ENCODE data around the gene LRRC45. TPM values are rescaled to one million over a fixed set of nuclear protein-coding genes. Genes with fewer than 3 reads are reported as not detected.

LRRC45 gene
- total and polyA plus RNA-seq, 8 donors: 12.0 to 23.2 (median 17.6) TPM

- Histone ChIP-seq H3K36me3 (peaks cover 0 to 29% of the 10 kb centered on the region in 2 donors), H3K9me3 (no peaks in the 10 kb centered on the region), H3K27ac (peak overlapping the region; percentile 60 to 72), H3K27me3 (no peaks in the 10 kb centered on the region), H3K4me3 (no peak overlapping the region), H3K4me1 (peaks cover 0 to 11% of the 10 kb centered on the region in 2 donors)
- intact Hi-C loops (cut with DNase I): no loop called here
- DNase-seq (peak in 2 of 4 donors; percentile 60 to 84), ATAC-seq (peak; percentile 47)
- TF ChIP-seq, protein P1, sequence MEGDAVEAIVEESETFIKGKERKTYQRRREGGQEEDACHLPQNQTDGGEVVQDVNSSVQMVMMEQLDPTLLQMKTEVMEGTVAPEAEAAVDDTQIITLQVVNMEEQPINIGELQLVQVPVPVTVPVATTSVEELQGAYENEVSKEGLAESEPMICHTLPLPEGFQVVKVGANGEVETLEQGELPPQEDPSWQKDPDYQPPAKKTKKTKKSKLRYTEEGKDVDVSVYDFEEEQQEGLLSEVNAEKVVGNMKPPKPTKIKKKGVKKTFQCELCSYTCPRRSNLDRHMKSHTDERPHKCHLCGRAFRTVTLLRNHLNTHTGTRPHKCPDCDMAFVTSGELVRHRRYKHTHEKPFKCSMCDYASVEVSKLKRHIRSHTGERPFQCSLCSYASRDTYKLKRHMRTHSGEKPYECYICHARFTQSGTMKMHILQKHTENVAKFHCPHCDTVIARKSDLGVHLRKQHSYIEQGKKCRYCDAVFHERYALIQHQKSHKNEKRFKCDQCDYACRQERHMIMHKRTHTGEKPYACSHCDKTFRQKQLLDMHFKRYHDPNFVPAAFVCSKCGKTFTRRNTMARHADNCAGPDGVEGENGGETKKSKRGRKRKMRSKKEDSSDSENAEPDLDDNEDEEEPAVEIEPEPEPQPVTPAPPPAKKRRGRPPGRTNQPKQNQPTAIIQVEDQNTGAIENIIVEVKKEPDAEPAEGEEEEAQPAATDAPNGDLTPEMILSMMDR (IDR thresholded peaks at IDR 0.05): no peak
Observed at GRCh38 chr17:82014432-82014831, 8.7 kb upstream of the LRRC45 start.

GRCh38 chr17:82014971-82015310, 8.2 kb upstream of the LRRC45 start:
- H3K36me3 ChIP-seq: peaks cover 0 to 29% of the 10 kb centered on the region in 2 donors
- ATAC-seq (no peak), DNase-seq (no peak)
- TF ChIP-seq, protein P1 (IDR thresholded peaks at IDR 0.05): no peak
- H3K27ac ChIP-seq: no peak overlapping the region
- H3K4me3 ChIP-seq: no peak overlapping the region
- no peaks in the 10 kb centered on the region for H3K9me3 ChIP-seq
- no peaks in the 10 kb centered on the region for H3K27me3 ChIP-seq
- intact Hi-C loops (cut with DNase I): no loop called here
- peaks cover 0 to 16% of the 10 kb centered on the region in 2 donors for H3K4me1 ChIP-seq

DNA sequence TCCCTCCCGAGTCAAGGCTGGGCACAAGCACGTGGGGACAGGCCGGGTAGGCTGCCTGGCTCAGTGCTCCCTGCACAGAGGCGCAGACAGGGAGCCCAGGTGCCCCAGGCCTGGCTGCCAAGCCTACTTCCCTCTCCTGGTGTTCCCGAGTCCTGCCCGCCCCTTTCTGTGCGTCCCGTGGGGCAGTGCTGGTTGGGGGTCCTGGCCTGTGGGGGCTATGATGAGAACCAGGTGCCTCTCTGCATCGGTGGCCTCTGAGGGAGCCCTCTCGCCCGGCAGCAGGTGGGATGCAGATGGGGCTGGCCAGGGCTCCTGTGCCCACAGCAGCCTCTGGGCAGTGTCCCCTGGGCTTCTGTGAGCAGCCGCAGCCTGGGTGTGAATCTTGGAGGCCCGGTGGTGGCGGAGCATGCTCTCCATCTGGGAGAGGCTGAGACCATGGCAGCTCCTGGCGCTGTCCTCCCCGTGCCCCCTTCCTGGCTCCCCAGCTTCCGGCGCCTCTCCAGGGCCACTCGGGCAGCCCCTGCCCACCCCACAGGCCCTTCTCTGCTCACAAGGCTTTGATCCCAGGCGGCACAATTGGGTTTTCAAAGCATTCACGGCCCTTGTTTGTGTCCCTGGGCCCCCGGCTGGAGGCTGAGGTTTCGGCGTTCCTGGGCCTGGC, 7.7 kb upstream of the LRRC45 start:
- DNase-seq: peak in 1 of 4 donors; percentile 64
- no peak overlapping the region for H3K27ac ChIP-seq

GRCh38 chr17:82016061-82016874, 6.8 kb upstream of the LRRC45 start:
- H3K27me3 ChIP-seq: no peaks in the 10 kb centered on the region
- ATAC-seq (no peak), DNase-seq (no peak)
- H3K9me3 ChIP-seq: no peaks in the 10 kb centered on the region
- peaks cover 0 to 29% of the 10 kb centered on the region in 2 donors for H3K36me3 ChIP-seq
- peaks cover 6 to 27% of the 10 kb centered on the region in 2 donors for H3K4me1 ChIP-seq
- TF ChIP-seq, protein P1 (IDR thresholded peaks at IDR 0.05): no peak
- H3K27ac ChIP-seq: no peak overlapping the region
- intact Hi-C loops (cut with DNase I): no loop called here
- H3K4me3 ChIP-seq: no peak overlapping the region

More for the DNA sequence above, 7.7 kb upstream of the LRRC45 start:
- TF ChIP-seq, protein P1 (IDR thresholded peaks at IDR 0.05): no peak
- Histone ChIP-seq H3K36me3 (peaks cover 0 to 29% of the 10 kb centered on the region in 2 donors), H3K9me3 (no peaks in the 10 kb centered on the region), H3K27me3 (no peaks in the 10 kb centered on the region), H3K4me3 (no peak overlapping the region), H3K4me1 (peaks cover 0 to 20% of the 10 kb centered on the region in 2 donors)
- intact Hi-C loops (cut with DNase I): no loop called here
- ATAC-seq: no peak

- Histone ChIP-seq H3K4me1 (peaks cover 12 to 34% of the 10 kb centered on the region in 2 donors), H3K27ac (no peak overlapping the region), H3K4me3 (no peak overlapping the region), H3K27me3 (no peaks in the 10 kb centered on the region), H3K36me3 (peaks cover 0 to 22% of the 10 kb centered on the region in 2 donors), H3K9me3 (no peaks in the 10 kb centered on the region)
- DNase-seq (no peak), ATAC-seq (no peak)
- TF ChIP-seq, protein P1 (IDR thresholded peaks at IDR 0.05): no peak
- intact Hi-C loops (cut with DNase I): no loop called here
Observed at GRCh38 chr17:82016875-82017459, 6.1 kb upstream of the LRRC45 start.
